ENCODE measurements around the gene LYZL1.

- TF ChIP-seq POLR2AphosphoS5 (IDR thresholded peaks at IDR 0.05; ENCODE audit: low read depth, low read length) (no peak), SPI1 (IDR thresholded peaks at IDR 0.05; ENCODE audit: low read depth, low read length) (no peak), PAX5 (IDR thresholded peaks at IDR 0.05; ENCODE audit: insufficient read depth, low read length, severe bottlenecking) (no peak), POLR2A (IDR thresholded peaks at IDR 0.05; ENCODE audit: low read depth, low read length) (no peak)
Observed at GRCh38 chr10:29255104-29255503, 33.8 kb upstream of the LYZL1 start.

Measured in GM12891 (cell line).